NCI-H2171 treated with DMSO at 0.1 percent for 48 hours (cell line): Measurements from ENCODE around the gene SMTN.

Source experiments
- DNase-seq: peaks from one replicate; lab custom pipeline; 2025; lab: John Stamatoyannopoulos, UW

The SMTN gene

GRCh38 chr22:31127181-31127772 is 46.2 kb downstream of the SMTN start:
- DNase-seq = no peak

DNA sequence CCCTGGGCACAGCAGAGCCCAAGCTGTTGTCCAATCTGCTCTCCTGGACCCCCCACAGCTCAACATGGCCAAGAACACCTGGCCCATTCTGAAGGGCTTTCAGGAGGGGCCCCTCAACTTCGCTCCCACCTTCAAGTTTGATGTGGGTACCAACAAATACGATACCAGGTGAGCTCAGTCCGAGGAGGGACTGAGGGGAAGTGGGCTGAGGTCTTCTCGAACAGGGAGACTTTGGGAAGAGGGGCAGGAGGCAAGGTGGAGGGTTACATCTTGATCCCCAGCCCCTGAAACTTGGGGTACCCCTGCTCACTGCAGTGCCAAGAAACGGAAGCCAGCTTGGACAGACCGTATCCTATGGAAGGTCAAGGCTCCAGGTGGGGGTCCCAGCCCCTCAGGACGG is 47.0 kb downstream of the SMTN start:
- no peak for DNase-seq

GRCh38 chr22:31130873-31131272 is 49.8 kb downstream of the SMTN start:
- DNase-seq = no peak

GRCh38 chr22:31133911-31134310 is 52.8 kb downstream of the SMTN start:
- DNase-seq = no peak

DNA sequence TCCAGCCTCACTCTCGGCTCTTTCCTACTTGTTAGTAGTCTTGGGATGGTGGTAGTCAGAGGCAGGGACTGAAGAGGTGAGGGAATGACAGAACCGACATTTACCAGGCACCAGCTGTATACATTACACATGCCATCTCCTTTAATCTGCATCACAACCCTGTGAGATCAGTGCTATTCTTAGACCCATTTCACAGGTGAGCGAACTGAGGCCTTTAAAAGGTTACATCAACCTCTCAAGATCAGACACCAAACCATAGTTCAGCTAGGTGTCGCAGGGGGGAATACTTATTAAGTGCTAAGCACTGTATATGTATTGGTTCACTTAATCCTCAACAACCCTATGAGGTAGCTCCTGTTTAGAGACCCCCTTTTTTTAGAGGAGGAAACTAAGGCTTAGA is 53.6 kb downstream of the SMTN start:
- DNase-seq = no peak

- no peak for DNase-seq
These were observed 54.6 kb downstream of the SMTN start for GRCh38 chr22:31135706-31136105.

GRCh38 chr22:31136155-31136554 is 55.0 kb downstream of the SMTN start:
- DNase-seq = no peak

DNA sequence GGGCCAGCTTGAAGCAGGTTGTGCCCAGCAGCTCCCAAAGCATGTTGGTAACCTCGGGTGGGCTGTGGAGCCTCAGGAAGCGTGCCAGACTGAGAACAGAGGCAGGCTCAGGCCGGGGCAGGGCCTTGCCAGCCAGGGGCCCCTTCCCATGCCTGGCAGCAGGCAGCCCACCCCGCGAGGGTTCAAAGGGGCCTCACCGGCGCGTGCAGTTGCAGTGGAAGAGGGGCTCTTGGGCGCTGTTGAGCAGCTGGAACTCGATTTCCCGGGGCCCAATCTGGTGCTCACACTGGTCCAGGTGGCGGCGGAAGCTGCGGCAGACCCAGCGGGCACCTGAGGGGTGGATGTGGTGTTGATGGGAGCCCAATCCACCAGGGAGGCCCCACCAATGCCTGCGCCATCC is 55.6 kb downstream of the SMTN start:
- DNase-seq = no peak

DNA sequence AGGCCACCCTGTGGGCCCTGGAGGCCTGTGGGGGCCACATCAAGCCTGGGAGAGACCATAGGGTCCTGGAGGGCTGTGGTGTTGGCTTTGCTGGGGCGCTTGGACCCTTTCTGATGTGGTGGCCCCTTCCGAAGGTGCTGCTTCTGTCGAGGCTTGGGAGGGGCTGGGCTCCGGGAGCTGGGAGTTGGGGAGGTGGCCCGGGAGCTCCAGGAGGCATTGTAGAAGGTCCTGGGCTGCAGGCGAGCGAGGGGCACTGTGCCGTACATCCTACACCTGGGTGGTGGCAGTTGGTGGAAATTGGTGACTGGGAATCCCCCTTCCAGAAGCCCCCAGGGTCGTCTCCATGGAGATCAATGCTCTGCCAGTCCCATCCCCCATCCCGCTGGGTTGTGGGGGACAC is 56.6 kb downstream of the SMTN start:
- no peak for DNase-seq

DNA sequence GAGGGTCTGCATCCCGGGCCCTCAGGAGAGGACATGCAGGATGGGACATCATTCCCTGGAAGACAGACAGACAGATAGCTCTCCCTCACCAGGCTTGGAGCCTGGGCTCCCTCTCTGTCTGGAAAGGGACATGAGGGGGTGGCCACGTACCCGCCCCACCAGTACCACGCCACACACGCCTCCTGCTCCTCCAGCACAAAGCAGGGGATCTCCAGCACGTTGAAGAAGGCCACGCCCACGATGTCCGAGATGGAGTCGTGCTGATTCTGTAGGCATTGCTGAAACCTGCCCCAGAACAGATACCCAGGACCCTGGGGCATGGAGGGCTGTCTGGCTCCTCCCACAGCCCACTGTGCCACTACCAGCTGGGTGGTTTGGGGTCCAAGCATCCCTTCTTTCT is 57.0 kb downstream of the SMTN start:
- DNase-seq = no peak

GRCh38 chr22:31139066-31139465 is 57.9 kb downstream of the SMTN start:
- no peak for DNase-seq

DNA sequence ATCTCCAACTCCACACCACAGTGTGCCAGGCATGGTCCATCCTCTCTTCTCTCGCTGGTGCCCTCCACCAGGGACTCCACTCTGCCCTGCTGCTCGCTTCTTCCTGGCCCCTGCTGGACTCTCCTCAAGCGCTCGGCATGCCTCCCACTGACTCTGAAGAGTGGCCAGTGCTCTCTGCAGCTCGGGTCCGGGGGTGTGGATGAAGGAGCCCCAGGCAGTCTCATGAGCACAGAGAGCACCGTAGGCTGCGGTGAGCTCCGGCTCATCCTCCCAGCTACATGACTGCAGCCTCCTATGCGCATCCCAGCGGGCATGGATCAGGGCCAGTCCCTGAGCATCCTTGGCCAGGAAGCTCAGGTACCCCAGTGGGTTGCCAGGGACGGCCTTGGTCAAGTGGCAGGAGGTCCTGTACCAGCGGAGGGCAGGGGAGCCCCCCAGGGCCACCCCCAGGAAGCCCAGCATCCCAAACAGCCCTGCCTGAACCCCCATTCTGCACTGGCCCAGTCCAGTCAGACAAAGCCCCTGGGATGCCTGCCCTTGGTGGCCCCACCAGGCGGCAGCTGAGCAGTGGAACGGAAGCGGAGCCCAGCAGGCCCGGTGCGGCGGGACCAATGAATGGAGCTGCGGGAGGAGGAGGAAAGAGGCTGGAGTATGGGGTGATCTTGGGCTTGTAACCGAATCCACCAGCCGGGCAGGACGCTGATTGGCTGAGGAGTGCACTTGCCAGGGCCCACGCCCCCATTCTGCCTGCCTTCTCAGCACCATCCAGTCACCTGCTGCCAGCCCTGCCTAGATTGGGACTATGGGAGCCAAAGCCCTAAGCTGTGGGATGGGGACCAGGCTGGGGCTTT is 59.0 kb downstream of the SMTN start, which contains the start of gene PLA2G3:
Gene PLA2G3 (minus strand): TSS at position 643 of the 851 bp plus-strand sequence. CDS start 154 bp downstream, at position 489.
- DNase-seq = peak; percentile 90

DNA sequence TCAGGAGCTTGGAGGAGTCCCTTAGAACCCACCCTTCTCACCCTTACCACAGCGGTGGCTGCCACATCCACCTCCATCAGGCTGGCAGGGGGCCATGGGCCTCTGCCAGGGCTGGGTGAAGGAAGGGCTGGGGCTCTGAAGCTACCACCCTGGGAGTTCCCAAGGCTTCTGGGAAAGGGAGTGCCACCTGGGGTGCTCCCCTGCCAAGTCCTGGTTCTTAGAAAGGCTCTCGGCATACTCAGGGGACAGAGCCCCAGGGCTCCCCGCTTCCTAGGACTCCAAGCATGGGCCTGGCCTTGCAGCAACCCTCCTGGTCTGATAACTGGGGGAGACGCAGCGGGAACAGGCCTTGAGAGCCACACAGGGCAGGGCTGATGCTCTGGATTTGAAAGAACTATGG is 59.6 kb downstream of the SMTN start:
- DNase-seq = no peak

DNA sequence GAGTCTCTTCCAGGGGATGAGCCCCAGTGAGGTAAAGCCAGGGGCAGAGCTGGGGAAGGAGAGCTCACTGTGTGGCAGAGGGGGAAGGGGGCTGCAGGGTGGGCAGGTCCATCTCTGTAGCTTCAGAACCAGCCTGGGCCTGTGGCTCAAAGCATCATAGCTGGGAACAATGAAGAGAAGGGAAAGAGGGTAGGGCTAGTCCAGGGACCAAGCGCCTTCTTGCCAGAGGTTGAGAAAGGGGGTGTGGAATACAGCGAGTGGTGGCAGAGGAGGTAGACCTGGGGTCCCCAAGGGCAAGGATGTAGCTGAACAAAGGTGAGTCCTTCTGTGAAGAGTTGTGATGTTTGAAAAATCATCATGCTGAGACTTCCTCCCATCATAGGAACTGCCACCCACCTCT is 60.4 kb downstream of the SMTN start:
- no peak for DNase-seq

DNA sequence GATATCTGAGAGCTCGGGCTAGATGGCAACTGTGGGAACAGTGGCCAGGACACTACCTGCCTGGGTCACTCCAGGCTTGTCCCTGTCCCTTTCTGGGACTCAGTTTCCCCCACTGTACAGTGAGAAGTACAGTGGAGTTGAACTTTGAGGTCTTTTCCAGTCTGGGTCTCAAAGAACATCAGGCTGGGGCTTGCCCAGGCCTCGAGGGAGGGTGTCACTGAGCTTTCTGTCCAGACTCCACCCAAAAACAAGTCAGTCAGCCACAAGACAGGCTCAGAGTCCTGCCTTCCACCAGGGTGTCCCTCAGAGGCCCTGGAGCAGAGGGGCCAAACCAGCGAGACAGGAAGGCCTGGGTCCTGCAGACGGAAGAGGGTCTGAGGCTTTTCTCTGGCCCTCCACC is 61.2 kb downstream of the SMTN start:
- no peak for DNase-seq

GRCh38 chr22:31143038-31143437 is 61.9 kb downstream of the SMTN start:
- no peak for DNase-seq

- DNase-seq = no peak
These were observed 62.4 kb downstream of the SMTN start for GRCh38 chr22:31143537-31143936.

- DNase-seq = no peak
These were observed 63.1 kb downstream of the SMTN start for GRCh38 chr22:31144223-31144622.

- no peak for DNase-seq
These were observed 67.4 kb downstream of the SMTN start for GRCh38 chr22:31148488-31148887.

- DNase-seq = peak; percentile 80
These were observed 68.0 kb downstream of the SMTN start for GRCh38 chr22:31148953-31149627.

- DNase-seq = no peak
These were observed 69.5 kb downstream of the SMTN start for GRCh38 chr22:31150615-31151014.

DNA sequence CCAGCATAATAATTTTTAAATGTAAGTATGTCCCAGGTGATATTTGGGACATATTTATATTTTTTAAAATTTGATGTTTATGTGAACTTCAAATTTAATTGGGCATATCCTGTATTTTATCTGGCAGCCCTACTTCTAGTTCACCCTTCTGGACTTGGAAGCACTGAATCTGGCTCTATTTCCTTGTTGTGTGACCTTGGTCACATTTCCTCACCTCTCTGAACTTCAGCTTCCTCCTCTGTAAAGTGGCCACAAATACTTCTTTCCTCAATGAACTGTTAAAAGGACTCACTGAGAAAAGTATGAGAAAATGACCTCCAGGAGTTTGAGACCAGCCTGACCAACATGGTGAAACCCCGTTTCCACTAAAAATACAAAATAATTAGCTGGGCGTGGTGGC is 70.8 kb downstream of the SMTN start:
- DNase-seq = no peak

DNA sequence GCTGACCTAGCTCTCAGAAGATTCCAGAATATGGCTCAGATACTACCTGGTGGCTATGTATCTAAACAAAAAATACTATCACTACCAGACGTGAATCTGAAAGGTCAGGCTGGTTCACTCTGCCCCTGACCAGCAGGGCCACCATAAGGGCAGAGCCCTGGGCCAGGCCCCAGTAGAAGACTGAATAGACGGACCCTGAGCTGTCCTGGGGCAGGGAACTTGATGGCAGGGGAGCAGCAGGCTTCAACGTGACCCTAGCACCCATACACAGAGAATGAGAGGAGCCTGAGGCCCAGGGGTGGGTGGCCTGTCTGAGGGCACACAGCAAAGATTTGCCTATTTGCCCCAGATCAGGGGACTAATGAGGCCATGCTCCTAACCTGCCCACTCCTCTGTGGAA is 72.2 kb downstream of the SMTN start:
- DNase-seq = no peak
